ENCODE data around the gene RCAN1. TPM values are rescaled to one million over a fixed set of nuclear protein-coding genes. Genes with fewer than 3 reads are reported as not detected.

The RCAN1 gene
- total RNA-seq, 1 experiment from 2014 or later = 13.5 TPM

GRCh38 chr21:34653522-34653921, 38.6 kb upstream of the RCAN1 start:
- no peaks in the 10 kb centered on the region for H3K36me3 ChIP-seq (ENCODE audit: control insufficient read depth, insufficient read depth, low read length)
- TF ChIP-seq TCF7L2 (IDR thresholded peaks at IDR 0.05; ENCODE audit: low read depth, low read length) (no peak), SIN3A (IDR thresholded peaks at IDR 0.05; ENCODE audit: borderline replicate concordance, insufficient read depth, low read depth, low read length) (no peak), POLR2AphosphoS5 (IDR thresholded peaks at IDR 0.05; ENCODE audit: low read depth, low read length) (no peak), REST (IDR thresholded peaks at IDR 0.05; ENCODE audit: insufficient read depth in 1 of 2, low read depth in 2 of 2, low read length in 1 of 2) (no peak), CTCF (IDR thresholded peaks at IDR 0.05) (no peak)
- ATAC-seq = no peak
- in situ Hi-C loops (cut with HindIII; ENCODE audit: low pct_unique_long_range_greater_than_20kb, low sequenced_read_pairs) = no loop called here
- DNase-seq (ENCODE audit: low read depth, low spot score) = no peak
- no peak overlapping the region for H3K4me3 ChIP-seq (ENCODE audit: low read depth in 2 of 2, low read length in 2 of 2)
- POLR2A ChIA-PET = no interaction called here
- no peaks in the 10 kb centered on the region for H3K4me1 ChIP-seq (ENCODE audit: control insufficient read depth, insufficient read depth, low read length)
- H3K27me3 ChIP-seq (ENCODE audit: control insufficient read depth, insufficient read depth, low read length) = peaks cover 7% of the 10 kb centered on the region
- intact Hi-C loops (cut with micrococcal nuclease; ENCODE audit: unreplicated experiment) = no loop called here
- CTCF ChIA-PET = no interaction called here
- no peak overlapping the region for H3K27ac ChIP-seq (ENCODE audit: low read length)
- no TSS peak for BruUV-seq (replicated peaks)
- no peaks in the 10 kb centered on the region for H3K9me3 ChIP-seq (ENCODE audit: control insufficient read depth, insufficient read depth, low read depth, low read length)

- H3K27ac ChIP-seq (ENCODE audit: low read length) = no peak overlapping the region
- POLR2A ChIA-PET = no interaction called here
- H3K9me3 ChIP-seq (ENCODE audit: control insufficient read depth, insufficient read depth, low read depth, low read length) = no peaks in the 10 kb centered on the region
- no peak for TF ChIP-seq REST (IDR thresholded peaks at IDR 0.05; ENCODE audit: insufficient read depth in 1 of 2, low read depth in 2 of 2, low read length in 1 of 2)
- H3K36me3 ChIP-seq (ENCODE audit: control insufficient read depth, insufficient read depth, low read length) = no peaks in the 10 kb centered on the region
- in situ Hi-C loops (cut with HindIII; ENCODE audit: low pct_unique_long_range_greater_than_20kb, low sequenced_read_pairs) = no loop called here
- intact Hi-C loops (cut with micrococcal nuclease; ENCODE audit: unreplicated experiment) = no loop called here
- no peaks in the 10 kb centered on the region for H3K4me1 ChIP-seq (ENCODE audit: control insufficient read depth, insufficient read depth, low read length)
- no peak overlapping the region for H3K4me3 ChIP-seq (ENCODE audit: low read depth in 2 of 2, low read length in 2 of 2)
- H3K27me3 ChIP-seq (ENCODE audit: control insufficient read depth, insufficient read depth, low read length) = peaks cover 5% of the 10 kb centered on the region
- no TSS peak for BruUV-seq (replicated peaks)
- no peak for ATAC-seq
- CTCF ChIA-PET = no interaction called here
- no peak for DNase-seq (ENCODE audit: low read depth, low spot score)
These were observed 36.7 kb upstream of the RCAN1 start for GRCh38 chr21:34651642-34652041.
